Ishikawa (cell line): ENCODE data around the gene TBC1D22A.

Experiments
- CEBPB ChIP-seq: IDR thresholded peaks from 2 replicates; pipeline ENCODE4 v1.6.1; 2012
- EGR1 ChIP-seq: IDR thresholded peaks from 2 replicates; pipeline ENCODE4 v1.6.1; 2012
- EP300 ChIP-seq: IDR thresholded peaks from 2 replicates; pipeline ENCODE4 v1.6.1; 2012; ENCODE audit warnings: borderline replicate concordance
- MAX ChIP-seq: IDR thresholded peaks from 2 replicates; pipeline ENCODE4 v1.6.1; 2012
- NFIC ChIP-seq: IDR thresholded peaks from 2 replicates; pipeline ENCODE4 v1.6.1; 2012
- RAD21 ChIP-seq: IDR thresholded peaks from 2 replicates; pipeline ENCODE4 v1.6.1; 2012; ENCODE audit warnings: low read depth
- REST ChIP-seq: IDR thresholded peaks from 2 replicates; pipeline ENCODE4 v1.6.1; 2012; ENCODE audit warnings: low read depth, mild to moderate bottlenecking
- TAF1 ChIP-seq: IDR thresholded peaks from 2 replicates; pipeline ENCODE4 v1.6.1; 2012; ENCODE audit warnings: low read depth, mild to moderate bottlenecking
- TCF12 ChIP-seq: IDR thresholded peaks from 2 replicates; pipeline ENCODE4 v1.6.1; 2012; ENCODE audit warnings: low read depth
- YY1 ChIP-seq: IDR thresholded peaks from 2 replicates; pipeline ENCODE4 v1.6.1; 2012; ENCODE audit warnings: low read depth

- TF ChIP-seq YY1 (no peak), RAD21 (no peak), NFIC (no peak), CEBPB (no peak), EP300 (no peak), MAX (no peak), TCF12 (no peak), EGR1 (no peak), REST (no peak), TAF1 (no peak)
Measured at GRCh38 chr22:46884365-46884764, 121.9 kb downstream of the TBC1D22A start.
